ENCODE data around the gene STK10.

The STK10 gene

DNA sequence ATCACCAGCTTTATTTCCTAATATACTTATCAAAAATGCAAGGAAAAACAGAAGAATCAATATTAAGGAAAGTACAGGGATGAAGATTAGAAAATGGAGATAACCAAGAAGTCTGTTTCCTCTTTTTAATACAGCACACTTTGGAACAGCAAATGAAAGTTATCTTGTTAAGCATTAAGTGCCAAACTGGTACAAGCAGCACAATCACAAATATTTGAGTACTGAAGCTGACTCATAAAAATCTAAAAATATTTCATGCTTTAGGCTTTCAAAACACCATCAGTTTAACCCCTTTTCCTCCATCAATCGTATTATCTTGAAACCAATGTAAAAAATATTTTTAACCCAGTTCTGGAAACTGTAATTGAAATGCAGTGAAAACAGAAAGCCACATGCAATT lies 184.3 kb downstream of the STK10 start:
- no peak for DNase-seq

GRCh38 chr5:172002840-172003512 lies 185.0 kb downstream of the STK10 start:
- DNase-seq: no peak

DNA sequence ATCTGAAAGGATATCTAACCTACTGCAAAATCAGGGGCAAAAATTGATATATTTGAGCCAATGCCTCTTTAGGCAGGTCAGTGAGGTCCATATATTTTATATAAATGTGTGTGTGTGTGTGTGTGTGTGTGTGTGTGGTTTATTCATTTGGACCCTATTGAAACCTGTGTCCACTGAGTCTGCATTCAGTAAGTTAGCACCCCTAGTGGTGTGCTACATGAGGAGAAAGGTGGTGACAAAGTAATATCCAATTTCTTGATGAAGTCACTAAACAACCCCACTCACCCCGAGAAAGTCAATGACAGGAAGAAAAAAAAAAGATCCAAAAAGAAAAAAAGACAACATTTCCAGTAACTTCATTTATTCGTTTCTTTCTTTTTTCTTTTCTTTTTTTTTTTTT lies 185.7 kb downstream of the STK10 start:
- DNase-seq: no peak

DNA sequence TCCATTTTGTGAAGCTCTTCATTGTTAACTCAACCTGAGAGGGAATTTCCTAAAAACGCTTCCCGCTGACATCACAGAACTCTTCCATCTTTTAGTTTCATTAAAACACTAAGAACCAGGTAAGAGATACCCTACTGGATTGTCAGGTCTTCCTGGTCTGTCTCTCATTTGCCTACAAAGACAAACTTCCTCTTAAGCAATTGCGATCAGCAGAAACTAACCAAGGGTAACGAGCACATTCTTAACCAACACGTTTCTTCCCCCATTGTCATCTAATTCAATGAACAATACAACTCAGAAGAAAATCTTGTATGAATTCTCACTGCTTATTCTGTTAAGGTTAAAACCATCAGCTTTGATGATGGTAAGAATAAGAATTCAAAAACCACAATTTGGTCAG lies 188.1 kb downstream of the STK10 start:
- no peak for DNase-seq

DNA sequence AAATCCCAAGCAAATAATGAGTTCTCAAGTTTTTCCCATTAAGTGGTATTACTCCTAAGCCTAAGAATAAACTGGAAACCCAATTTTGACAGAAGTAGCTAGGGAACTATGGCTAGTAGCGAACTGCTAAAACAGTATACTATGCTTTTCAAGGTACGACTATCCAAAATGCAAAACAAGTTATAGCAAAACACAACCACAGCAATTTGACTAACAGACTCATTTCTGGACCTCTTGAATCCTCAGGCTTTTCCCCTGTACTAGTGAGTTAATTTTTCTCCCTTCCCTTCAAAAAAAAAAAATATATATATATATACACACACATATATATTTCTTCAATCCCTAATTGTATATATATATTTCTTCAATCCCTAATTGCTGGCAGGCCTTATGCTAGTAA lies 188.9 kb downstream of the STK10 start:
- DNase-seq: no peak

GRCh38 chr5:171997011-171997410 lies 191.0 kb downstream of the STK10 start:
- no peak for DNase-seq

- DNase-seq: no peak
These were observed 195.2 kb downstream of the STK10 start for GRCh38 chr5:171992813-171993212.

GRCh38 chr5:171992305-171992704 lies 195.7 kb downstream of the STK10 start:
- DNase-seq: no peak

Measured in KG1 (cell line).